Measurements from ENCODE around the gene FANCD2OS. TPM values are rescaled to one million over a fixed set of nuclear protein-coding genes. Genes with fewer than 3 reads are reported as not detected.
"Not testable (repeated sequence)": the region's sequence is repeated elsewhere in the genome, so short reads cannot be mapped to it uniquely, and the experiment has no call there.

Gene FANCD2OS
- total RNA-seq, 1 donor from 2014 or later, result not detected

- DNase-seq (ENCODE audit: low spot score, unreplicated experiment), result no peak
- no peaks in the 10 kb centered on the region for H3K9me3 Mint-ChIP-seq (ENCODE audit: low read depth)
- no peaks in the 10 kb centered on the region for H3K4me1 Mint-ChIP-seq (ENCODE audit: low read depth)
- no peak for TF ChIP-seq CTCF (IDR thresholded peaks at IDR 0.05; ENCODE audit: unreplicated experiment)
- no peaks in the 10 kb centered on the region for H3K27me3 Mint-ChIP-seq
- no peak overlapping the region for H3K4me3 Mint-ChIP-seq (ENCODE audit: low read depth)
- peaks cover 9% of the 10 kb centered on the region for H3K36me3 Mint-ChIP-seq (ENCODE audit: insufficient read depth)
- H3K27ac Mint-ChIP-seq, result no peak overlapping the region
These were observed 14.4 kb downstream of the FANCD2OS start for GRCh38 chr3:10093678-10094077.

GRCh38 chr3:10091387-10091786 is 16.7 kb downstream of the FANCD2OS start:
- not testable (repeated sequence) for H3K27ac Mint-ChIP-seq; H3K4me1 Mint-ChIP-seq (ENCODE audit: low read depth); DNase-seq (ENCODE audit: low spot score, unreplicated experiment); H3K4me3 Mint-ChIP-seq (ENCODE audit: low read depth); H3K9me3 Mint-ChIP-seq (ENCODE audit: low read depth); H3K27me3 Mint-ChIP-seq
- peaks cover 11% of the 10 kb centered on the region for H3K36me3 Mint-ChIP-seq (ENCODE audit: insufficient read depth)

DNA sequence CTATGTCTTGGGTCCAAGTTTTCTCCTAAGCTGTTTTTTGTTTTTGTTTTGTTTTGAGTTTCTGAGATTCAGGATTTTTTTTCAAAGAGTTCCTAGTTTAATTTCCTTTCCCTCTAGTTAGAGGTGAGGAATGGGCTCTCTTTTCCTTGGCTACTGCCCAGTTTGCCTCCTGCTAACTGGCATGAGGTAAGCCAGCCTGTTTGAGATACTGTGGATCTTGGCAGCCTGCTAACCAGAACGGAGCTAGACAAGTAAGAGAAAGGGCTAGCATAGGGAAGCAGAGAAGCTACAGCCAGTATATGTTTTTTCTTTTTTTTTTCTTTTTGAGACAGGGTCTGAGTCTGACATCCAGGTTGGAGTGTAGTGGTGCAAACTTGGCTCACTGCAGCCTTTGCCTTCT is 17.3 kb downstream of the FANCD2OS start:
- peaks cover 11% of the 10 kb centered on the region for H3K36me3 Mint-ChIP-seq (ENCODE audit: insufficient read depth)
- not testable (repeated sequence) for DNase-seq (ENCODE audit: low spot score, unreplicated experiment); H3K4me1 Mint-ChIP-seq (ENCODE audit: low read depth); H3K4me3 Mint-ChIP-seq (ENCODE audit: low read depth); H3K27me3 Mint-ChIP-seq; H3K9me3 Mint-ChIP-seq (ENCODE audit: low read depth); H3K27ac Mint-ChIP-seq

DNA sequence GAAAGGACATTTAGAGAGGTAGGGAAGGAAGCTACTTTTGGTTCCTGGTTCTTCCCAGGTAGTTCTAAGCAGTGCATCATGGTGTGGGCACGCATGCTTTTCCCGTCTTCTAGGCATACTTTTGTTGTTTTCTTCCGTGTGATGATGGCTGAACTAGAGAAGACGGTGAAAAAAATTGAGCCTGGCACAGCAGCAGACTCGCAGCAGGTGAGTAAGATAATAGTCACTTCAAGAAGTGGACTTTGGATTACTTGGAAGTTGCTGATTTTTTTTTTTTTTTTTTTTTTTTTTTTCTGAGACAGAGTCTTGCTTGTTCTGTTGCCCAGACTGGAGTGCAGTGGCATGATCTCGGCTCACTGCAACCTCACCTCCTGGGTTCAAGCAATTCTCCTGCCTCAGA is 17.9 kb downstream of the FANCD2OS start:
- Mint-ChIP-seq H3K9me3 (ENCODE audit: low read depth) (no peaks in the 10 kb centered on the region), H3K4me1 (ENCODE audit: low read depth) (no peaks in the 10 kb centered on the region), H3K27ac (peak overlapping the region; percentile 13), H3K36me3 (ENCODE audit: insufficient read depth) (peaks cover 11% of the 10 kb centered on the region), H3K4me3 (ENCODE audit: low read depth) (no peak overlapping the region), H3K27me3 (no peaks in the 10 kb centered on the region)
- no peak for DNase-seq (ENCODE audit: low spot score, unreplicated experiment)
- TF ChIP-seq CTCF (IDR thresholded peaks at IDR 0.05; ENCODE audit: unreplicated experiment), result no peak

- H3K4me3 Mint-ChIP-seq (ENCODE audit: low read depth), result no peak overlapping the region
- peaks cover 11% of the 10 kb centered on the region for H3K36me3 Mint-ChIP-seq (ENCODE audit: insufficient read depth)
- no peaks in the 10 kb centered on the region for H3K9me3 Mint-ChIP-seq (ENCODE audit: low read depth)
- H3K27ac Mint-ChIP-seq, result peak overlapping the region; percentile 62
- TF ChIP-seq CTCF (IDR thresholded peaks at IDR 0.05; ENCODE audit: unreplicated experiment), result no peak
- no peaks in the 10 kb centered on the region for H3K27me3 Mint-ChIP-seq
- no peak for DNase-seq (ENCODE audit: low spot score, unreplicated experiment)
- H3K4me1 Mint-ChIP-seq (ENCODE audit: low read depth), result no peaks in the 10 kb centered on the region
These were observed 19.8 kb downstream of the FANCD2OS start for GRCh38 chr3:10088256-10088655.

DNA sequence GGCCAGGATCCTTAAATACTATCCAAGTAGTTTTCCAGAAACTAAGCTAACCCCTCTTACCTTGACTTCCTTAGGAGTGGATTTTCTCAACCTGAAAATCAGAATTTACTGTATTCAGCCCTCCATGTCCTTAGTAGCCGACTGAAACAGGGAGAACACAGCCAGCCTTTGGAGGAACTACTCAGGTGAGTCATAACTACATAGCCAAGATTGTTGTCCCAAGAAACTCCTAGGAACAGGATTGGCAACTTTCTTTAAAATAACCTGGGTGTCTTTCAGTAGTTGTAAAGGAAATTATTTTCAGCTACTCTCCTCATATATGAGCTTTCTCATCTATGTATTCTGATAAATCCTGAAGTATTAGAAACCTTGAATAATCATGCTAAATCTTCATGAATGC is 22.3 kb downstream of the FANCD2OS start:
- no peak overlapping the region for H3K4me3 Mint-ChIP-seq (ENCODE audit: low read depth)
- no peak overlapping the region for H3K27ac Mint-ChIP-seq
- H3K4me1 Mint-ChIP-seq (ENCODE audit: low read depth), result no peaks in the 10 kb centered on the region
- peaks cover 6% of the 10 kb centered on the region for H3K36me3 Mint-ChIP-seq (ENCODE audit: insufficient read depth)
- no peak for DNase-seq (ENCODE audit: low spot score, unreplicated experiment)
- no peaks in the 10 kb centered on the region for H3K9me3 Mint-ChIP-seq (ENCODE audit: low read depth)
- no peaks in the 10 kb centered on the region for H3K27me3 Mint-ChIP-seq
- no peak for TF ChIP-seq CTCF (IDR thresholded peaks at IDR 0.05; ENCODE audit: unreplicated experiment)
